ENCODE data around the gene IRX2. TPM values are rescaled to one million over a fixed set of nuclear protein-coding genes. Genes with fewer than 3 reads are reported as not detected.

Gene IRX2
- total RNA-seq, 3 donors from 2014 or later = 19.2 to 69.4 (median 26.2) TPM

- intact Hi-C loops (cut with DNase I; ENCODE audit: low total_unique reads) = no loop called here
- H3K4me3 ChIP-seq = no peak overlapping the region
- H3K9me3 ChIP-seq = no peaks in the 10 kb centered on the region
- no peaks in the 10 kb centered on the region for H3K36me3 ChIP-seq
- H3K4me1 ChIP-seq = no peaks in the 10 kb centered on the region
- TF ChIP-seq POLR2A (IDR thresholded peaks at IDR 0.05) (no peak), CTCF (IDR thresholded peaks at IDR 0.05) (no peak), POLR2AphosphoS5 (IDR thresholded peaks at IDR 0.05) (no peak)
- no peaks in the 10 kb centered on the region for H3K27me3 ChIP-seq
- DNase-seq (ENCODE audit: low spot score in 2 of 2) = no peak
- H3K27ac ChIP-seq = no peak overlapping the region
These were observed 14.6 kb downstream of the IRX2 start for GRCh38 chr5:2736872-2737271.

GRCh38 chr5:2735996-2736395 is 15.5 kb downstream of the IRX2 start:
- Histone ChIP-seq H3K4me1 (no peaks in the 10 kb centered on the region), H3K27me3 (no peaks in the 10 kb centered on the region), H3K9me3 (no peaks in the 10 kb centered on the region), H3K4me3 (no peak overlapping the region), H3K36me3 (no peaks in the 10 kb centered on the region), H3K27ac (no peak overlapping the region)
- TF ChIP-seq POLR2AphosphoS5 (IDR thresholded peaks at IDR 0.05) (no peak), CTCF (IDR thresholded peaks at IDR 0.05) (no peak), POLR2A (IDR thresholded peaks at IDR 0.05) (no peak)
- intact Hi-C loops (cut with DNase I; ENCODE audit: low total_unique reads) = no loop called here
- no peak for DNase-seq (ENCODE audit: low spot score in 2 of 2)

- Histone ChIP-seq H3K4me1 (no peaks in the 10 kb centered on the region), H3K27me3 (no peaks in the 10 kb centered on the region), H3K36me3 (no peaks in the 10 kb centered on the region), H3K27ac (no peak overlapping the region), H3K4me3 (no peak overlapping the region), H3K9me3 (no peaks in the 10 kb centered on the region)
- no peak for DNase-seq (ENCODE audit: low spot score in 2 of 2)
- TF ChIP-seq POLR2A (IDR thresholded peaks at IDR 0.05) (no peak), POLR2AphosphoS5 (IDR thresholded peaks at IDR 0.05) (no peak), CTCF (IDR thresholded peaks at IDR 0.05) (no peak)
- intact Hi-C loops (cut with DNase I; ENCODE audit: low total_unique reads) = no loop called here
These were observed 18.6 kb downstream of the IRX2 start for GRCh38 chr5:2732850-2733249.

- TF ChIP-seq CTCF (IDR thresholded peaks at IDR 0.05) (no peak), POLR2A (IDR thresholded peaks at IDR 0.05) (no peak), POLR2AphosphoS5 (IDR thresholded peaks at IDR 0.05) (no peak)
- Histone ChIP-seq H3K27ac (no peak overlapping the region), H3K36me3 (no peaks in the 10 kb centered on the region), H3K27me3 (no peaks in the 10 kb centered on the region), H3K4me1 (no peaks in the 10 kb centered on the region), H3K9me3 (no peaks in the 10 kb centered on the region), H3K4me3 (no peak overlapping the region)
- DNase-seq (ENCODE audit: low spot score in 2 of 2) = no peak
- intact Hi-C loops (cut with DNase I; ENCODE audit: low total_unique reads) = no loop called here
These were observed 19.5 kb downstream of the IRX2 start for GRCh38 chr5:2732004-2732403.

- H3K4me3 ChIP-seq = no peak overlapping the region
- no peaks in the 10 kb centered on the region for H3K27me3 ChIP-seq
- no peaks in the 10 kb centered on the region for H3K9me3 ChIP-seq
- TF ChIP-seq POLR2AphosphoS5 (IDR thresholded peaks at IDR 0.05) = no peak
- no peak for TF ChIP-seq CTCF (IDR thresholded peaks at IDR 0.05)
- TF ChIP-seq POLR2A (IDR thresholded peaks at IDR 0.05) = no peak
- H3K36me3 ChIP-seq = no peaks in the 10 kb centered on the region
- intact Hi-C loops (cut with DNase I; ENCODE audit: low total_unique reads) = loop anchor here (5.0 kb wide), 1 partner anchor 677 kb away; no protein-coding TSS in a partner anchor
- no peak for DNase-seq (ENCODE audit: low spot score in 2 of 2)
- H3K27ac ChIP-seq = no peak overlapping the region
- H3K4me1 ChIP-seq = no peaks in the 10 kb centered on the region
These were observed 22.3 kb downstream of the IRX2 start for GRCh38 chr5:2729189-2729588.
